SK-N-SH (cell line): ENCODE measurements around the gene MYH11. TPM values are rescaled to one million over a fixed set of nuclear protein-coding genes. Genes with fewer than 3 reads are reported as not detected.

ENCODE experiments used
- CTCF ChIA-PET: fragments of 300-600, 350-600 bp; formaldehyde crosslinking; extraction: SDS; loops from one replicate; lab custom pipeline; 2021; lab: Yijun Ruan, JAX
- POLR2A ChIA-PET: fragments of 350-600 bp; sonication (Branson Sonifier 250); formaldehyde crosslinking; extraction: SDS; loops from one replicate; lab custom pipeline; 2020; ENCODE audit warnings: antibody characterized with exemption, inconsistent platforms; lab: Yijun Ruan, JAX
- DNase-seq: peaks from one replicate; pipeline ENCODE4 v3.0.0; 2012
- H2AFZ ChIP-seq: fragments of 200-600 bp; sonication (generic); 2 replicates; pipeline ENCODE4 v1.8.1; 2016; ENCODE audit warnings: antibody characterized with exemption, mild to moderate bottlenecking, low read depth
- H3F3A ChIP-seq: fragments of 200-600 bp; sonication (generic); replicated peaks from 2 replicates; pipeline ENCODE3; 2016; ENCODE audit warnings: antibody characterized with exemption, mild to moderate bottlenecking; ENCODE audit not compliant: insufficient read depth
- H3K27ac ChIP-seq, 2 experiments: fragments of 200-500 bp in 1 of 2; fragments of 200-600 bp in 1 of 2; sonication (Bioruptor generic) in 1 of 2; sonication (generic), shearing (Covaris generic) in 1 of 2; 2 replicates each; pipeline versions ENCODE4 v1.5.1 to v1.6.1; 2014 to 2016; ENCODE audit warnings: low read depth in 2 of 2, inconsistent platforms in 1 of 2, low read length in 1 of 2, mild to moderate bottlenecking in 1 of 2, mixed read lengths in 1 of 2
- H3K27me3 ChIP-seq: fragments of 200-600 bp; sonication (generic), shearing (Covaris generic); 2 replicates; pipeline ENCODE4 v1.6.1; 2016; ENCODE audit warnings: mixed run types; ENCODE audit not compliant: insufficient read depth
- H3K36me3 ChIP-seq, 2 experiments: fragments of 200-500 bp in 1 of 2; fragments of 200-600 bp in 1 of 2; sonication (Bioruptor generic) in 1 of 2; sonication (generic) in 1 of 2; replicated peaks in 1 of 2; 2 replicates each; pipeline versions ENCODE3 to v1.5.1; 2014 to 2016; ENCODE audit warnings: low read length in 1 of 2, mild to moderate bottlenecking in 1 of 2; ENCODE audit not compliant: insufficient read depth in 2 of 2, control insufficient read depth in 1 of 2
- H3K4me1 ChIP-seq, 2 experiments: fragments of 200-500 bp in 1 of 2; fragments of 200-600 bp in 1 of 2; sonication (Bioruptor generic) in 1 of 2; sonication (generic), shearing (Covaris generic) in 1 of 2; 2 replicates each; pipeline versions ENCODE4 v1.5.1 to v1.6.1; 2014 to 2016; ENCODE audit warnings: low read depth in 1 of 2, low read length in 1 of 2, mixed run types in 1 of 2; ENCODE audit not compliant: insufficient read depth in 2 of 2, control insufficient read depth in 1 of 2
- H3K4me2 ChIP-seq: fragments of 200-600 bp; sonication (generic), shearing (Covaris generic); 2 replicates; pipeline ENCODE4 v1.6.1; 2017; ENCODE audit warnings: mixed run types
- H3K4me3 ChIP-seq, 2 experiments: fragments of 200-500 bp in 1 of 2; fragments of 200-600 bp in 1 of 2; sonication (Bioruptor generic) in 1 of 2; sonication (generic), shearing (Covaris generic) in 1 of 2; 2 replicates each; pipeline versions ENCODE4 v1.5.1 to v1.8.1; 2014 to 2016; ENCODE audit warnings: low read depth in 2 of 2, inconsistent platforms in 1 of 2, low read length in 1 of 2, mild to moderate bottlenecking in 1 of 2, mixed read lengths in 1 of 2, moderate library complexity in 1 of 2
- H3K79me2 ChIP-seq: fragments of 200-600 bp; sonication (generic); 2 replicates; pipeline ENCODE4 v1.8.1; 2017; ENCODE audit warnings: mild to moderate bottlenecking; ENCODE audit not compliant: insufficient read depth
- H3K9ac ChIP-seq: fragments of 200-600 bp; sonication (generic); 2 replicates; pipeline ENCODE4 v1.6.1; 2017; ENCODE audit warnings: mixed run types
- H3K9me2 ChIP-seq: fragments of 200-600 bp; sonication (generic); 2 replicates; pipeline ENCODE4 v1.6.1; 2017; ENCODE audit warnings: mixed run types
- H3K9me3 ChIP-seq: fragments of 200-600 bp; sonication (generic); 2 replicates; pipeline ENCODE4 v1.6.1; 2017; ENCODE audit warnings: mixed run types, mild to moderate bottlenecking, moderate library complexity
- H4K20me1 ChIP-seq: fragments of 200-600 bp; sonication (generic); 2 replicates; pipeline ENCODE4 v1.6.1; 2017; ENCODE audit warnings: mild to moderate bottlenecking, mixed run types; ENCODE audit not compliant: insufficient read depth
- CHD2 ChIP-seq: fragments of 150-350 bp; IDR thresholded peaks from 2 replicates; pipeline ENCODE4 v1.6.1; 2018; ENCODE audit warnings: low read length; ENCODE audit not compliant: partially characterized antibody
- EZH2phosphoT487 ChIP-seq: fragments of 200-600 bp; sonication (generic); IDR thresholded peaks from 2 replicates; pipeline ENCODE4 v1.6.1; 2017; ENCODE audit warnings: low read depth, mixed run types, mild to moderate bottlenecking, antibody characterized with exemption, moderate library complexity, borderline replicate concordance
- FOXM1 ChIP-seq: IDR thresholded peaks from 2 replicates; pipeline ENCODE4 v1.4.0; 2012; ENCODE audit warnings: low read depth, mild to moderate bottlenecking
- GABPA ChIP-seq: IDR thresholded peaks from 2 replicates; pipeline ENCODE4 v1.4.0; 2012; ENCODE audit warnings: low read depth, mild to moderate bottlenecking
- MXI1 ChIP-seq: IDR thresholded peaks from 2 replicates; pipeline ENCODE4 v1.6.1; 2012; ENCODE audit warnings: mild to moderate bottlenecking, low read depth, low read length, improper control_type of control experiment
- NFIC ChIP-seq: IDR thresholded peaks from 2 replicates; pipeline ENCODE4 v1.4.0; 2012; ENCODE audit warnings: borderline replicate concordance
- TCF12 ChIP-seq: IDR thresholded peaks from 2 replicates; pipeline ENCODE4 v1.4.0; 2012
- YY1 ChIP-seq: IDR thresholded peaks from 2 replicates; pipeline ENCODE4 v1.4.0; 2012; ENCODE audit warnings: low read depth, mild to moderate bottlenecking
- WGBS: methylation state at CpG from one replicate; pipeline ENCODE4 v1.1.6; 2017; ENCODE audit warnings: low lambda C conversion rate; 5-methylcytosine and 5-hydroxymethylcytosine counted together
- polyA plus RNA-seq, 3 experiments: library from polyadenylated mRNA; depleted of rRNA; stranded (reverse); fragments of >200 nt; gene quantifications; 2 replicates each; pipeline ENCODE4 v1.2.3, GENCODE V29; 2012
- TF ChIP-seq, protein P1 (sequence below): IDR thresholded peaks from 2 replicates; pipeline ENCODE4 v1.6.1; 2012; ENCODE audit warnings: mild to moderate bottlenecking, low read depth, low read length, moderate library complexity
- TF ChIP-seq, protein P2 (sequence below): fragments of 150-350 bp; IDR thresholded peaks from 2 replicates; pipeline ENCODE4 v1.6.1; 2017; ENCODE audit warnings: antibody characterized with exemption, low read length, low read depth, borderline replicate concordance
- TF ChIP-seq, protein P3 (sequence below): IDR thresholded peaks from 2 replicates; pipeline ENCODE4 v1.4.0; 2012; ENCODE audit warnings: low read depth, borderline replicate concordance
- TF ChIP-seq, protein P4 (sequence below): IDR thresholded peaks from 2 replicates; pipeline ENCODE4 v1.4.0; 2012; ENCODE audit warnings: low read depth, borderline replicate concordance

MYH11 gene
- polyA plus RNA-seq, 1 of the 3 experiments (the other 2 are of a cell fraction) = 0.02 TPM

DNA sequence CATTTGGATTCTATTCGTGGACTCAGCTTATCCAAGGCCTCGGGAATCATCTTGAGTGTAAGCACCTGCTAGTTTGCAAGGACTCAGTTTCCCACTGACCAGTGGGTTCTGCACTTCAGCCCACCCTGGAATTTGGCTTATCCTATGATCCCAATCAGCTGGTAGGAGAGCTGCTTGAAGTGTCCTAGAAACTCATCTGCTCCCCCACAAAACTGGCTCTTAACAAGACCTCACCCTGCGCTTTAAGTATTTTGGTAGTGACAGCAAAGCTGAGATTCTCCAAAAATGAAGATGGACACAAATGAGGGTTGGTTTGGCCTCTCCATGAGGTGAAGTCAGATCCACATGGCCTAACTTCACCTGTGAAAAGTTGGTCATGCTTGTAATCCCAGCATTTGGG is 149.5 kb downstream of the MYH11 start:
- H3K9me2 ChIP-seq = no peaks in the 10 kb centered on the region
- no peaks in the 10 kb centered on the region for H3F3A ChIP-seq
- no peaks in the 10 kb centered on the region for H3K27me3 ChIP-seq
- no peaks in the 10 kb centered on the region for H3K79me2 ChIP-seq
- peaks cover 4% of the 10 kb centered on the region; the same call in 1 of the 2 replicates for H4K20me1 ChIP-seq
- no peaks in the 10 kb centered on the region for H3K9me3 ChIP-seq
- TF ChIP-seq, protein P1, sequence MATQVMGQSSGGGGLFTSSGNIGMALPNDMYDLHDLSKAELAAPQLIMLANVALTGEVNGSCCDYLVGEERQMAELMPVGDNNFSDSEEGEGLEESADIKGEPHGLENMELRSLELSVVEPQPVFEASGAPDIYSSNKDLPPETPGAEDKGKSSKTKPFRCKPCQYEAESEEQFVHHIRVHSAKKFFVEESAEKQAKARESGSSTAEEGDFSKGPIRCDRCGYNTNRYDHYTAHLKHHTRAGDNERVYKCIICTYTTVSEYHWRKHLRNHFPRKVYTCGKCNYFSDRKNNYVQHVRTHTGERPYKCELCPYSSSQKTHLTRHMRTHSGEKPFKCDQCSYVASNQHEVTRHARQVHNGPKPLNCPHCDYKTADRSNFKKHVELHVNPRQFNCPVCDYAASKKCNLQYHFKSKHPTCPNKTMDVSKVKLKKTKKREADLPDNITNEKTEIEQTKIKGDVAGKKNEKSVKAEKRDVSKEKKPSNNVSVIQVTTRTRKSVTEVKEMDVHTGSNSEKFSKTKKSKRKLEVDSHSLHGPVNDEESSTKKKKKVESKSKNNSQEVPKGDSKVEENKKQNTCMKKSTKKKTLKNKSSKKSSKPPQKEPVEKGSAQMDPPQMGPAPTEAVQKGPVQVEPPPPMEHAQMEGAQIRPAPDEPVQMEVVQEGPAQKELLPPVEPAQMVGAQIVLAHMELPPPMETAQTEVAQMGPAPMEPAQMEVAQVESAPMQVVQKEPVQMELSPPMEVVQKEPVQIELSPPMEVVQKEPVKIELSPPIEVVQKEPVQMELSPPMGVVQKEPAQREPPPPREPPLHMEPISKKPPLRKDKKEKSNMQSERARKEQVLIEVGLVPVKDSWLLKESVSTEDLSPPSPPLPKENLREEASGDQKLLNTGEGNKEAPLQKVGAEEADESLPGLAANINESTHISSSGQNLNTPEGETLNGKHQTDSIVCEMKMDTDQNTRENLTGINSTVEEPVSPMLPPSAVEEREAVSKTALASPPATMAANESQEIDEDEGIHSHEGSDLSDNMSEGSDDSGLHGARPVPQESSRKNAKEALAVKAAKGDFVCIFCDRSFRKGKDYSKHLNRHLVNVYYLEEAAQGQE = no peak
- TF ChIP-seq YY1 (no peak), GABPA (no peak), EZH2phosphoT487 (no peak), TCF12 (no peak), FOXM1 (no peak), MXI1 (no peak), CHD2 (no peak), NFIC (no peak)
- TF ChIP-seq, protein P2, sequence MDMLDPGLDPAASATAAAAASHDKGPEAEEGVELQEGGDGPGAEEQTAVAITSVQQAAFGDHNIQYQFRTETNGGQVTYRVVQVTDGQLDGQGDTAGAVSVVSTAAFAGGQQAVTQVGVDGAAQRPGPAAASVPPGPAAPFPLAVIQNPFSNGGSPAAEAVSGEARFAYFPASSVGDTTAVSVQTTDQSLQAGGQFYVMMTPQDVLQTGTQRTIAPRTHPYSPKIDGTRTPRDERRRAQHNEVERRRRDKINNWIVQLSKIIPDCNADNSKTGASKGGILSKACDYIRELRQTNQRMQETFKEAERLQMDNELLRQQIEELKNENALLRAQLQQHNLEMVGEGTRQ = no peak
- TF ChIP-seq, protein P3, sequence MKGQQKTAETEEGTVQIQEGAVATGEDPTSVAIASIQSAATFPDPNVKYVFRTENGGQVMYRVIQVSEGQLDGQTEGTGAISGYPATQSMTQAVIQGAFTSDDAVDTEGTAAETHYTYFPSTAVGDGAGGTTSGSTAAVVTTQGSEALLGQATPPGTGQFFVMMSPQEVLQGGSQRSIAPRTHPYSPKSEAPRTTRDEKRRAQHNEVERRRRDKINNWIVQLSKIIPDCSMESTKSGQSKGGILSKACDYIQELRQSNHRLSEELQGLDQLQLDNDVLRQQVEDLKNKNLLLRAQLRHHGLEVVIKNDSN = no peak
- TF ChIP-seq, protein P4, sequence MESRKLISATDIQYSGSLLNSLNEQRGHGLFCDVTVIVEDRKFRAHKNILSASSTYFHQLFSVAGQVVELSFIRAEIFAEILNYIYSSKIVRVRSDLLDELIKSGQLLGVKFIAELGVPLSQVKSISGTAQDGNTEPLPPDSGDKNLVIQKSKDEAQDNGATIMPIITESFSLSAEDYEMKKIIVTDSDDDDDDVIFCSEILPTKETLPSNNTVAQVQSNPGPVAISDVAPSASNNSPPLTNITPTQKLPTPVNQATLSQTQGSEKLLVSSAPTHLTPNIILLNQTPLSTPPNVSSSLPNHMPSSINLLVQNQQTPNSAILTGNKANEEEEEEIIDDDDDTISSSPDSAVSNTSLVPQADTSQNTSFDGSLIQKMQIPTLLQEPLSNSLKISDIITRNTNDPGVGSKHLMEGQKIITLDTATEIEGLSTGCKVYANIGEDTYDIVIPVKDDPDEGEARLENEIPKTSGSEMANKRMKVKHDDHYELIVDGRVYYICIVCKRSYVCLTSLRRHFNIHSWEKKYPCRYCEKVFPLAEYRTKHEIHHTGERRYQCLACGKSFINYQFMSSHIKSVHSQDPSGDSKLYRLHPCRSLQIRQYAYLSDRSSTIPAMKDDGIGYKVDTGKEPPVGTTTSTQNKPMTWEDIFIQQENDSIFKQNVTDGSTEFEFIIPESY = no peak
- TF ChIP-seq, all 33 proteins: peak for 0
- peaks cover 0 to 4% of the 10 kb centered on the region in 2 experiments; a peak in 1 of 4 replicates for H3K4me1 ChIP-seq
- ChIA-PET CTCF (no interaction called here), POLR2A (no interaction called here)
- peaks cover 0 to 11% of the 10 kb centered on the region in 2 experiments for H3K36me3 ChIP-seq
- DNase-seq = no peak
- H3K4me2 ChIP-seq = no peak overlapping the region
- H3K4me3 ChIP-seq = no peak overlapping the region
- no peak overlapping the region for H2AFZ ChIP-seq
- H3K9ac ChIP-seq = no peak overlapping the region
- no peak overlapping the region for H3K27ac ChIP-seq
- 100% methylated on average over 3 of the region's 3 CpGs for WGBS
